Mucosa of descending colon (tissue), 3 donors: ENCODE measurements around the gene PLB1. TPM values are rescaled to one million over a fixed set of nuclear protein-coding genes. Genes with fewer than 3 reads are reported as not detected.
A peak's percentile ranks its signal among the peaks of the same experiment; 100 is the strongest.

ENCODE experiments used
- ATAC-seq: fragments of 200-7000 bp; cut with Tn5 transposase; one replicate; pipeline ENCODE4 v1.9.1; 2020; ENCODE audit warnings: mild to moderate bottlenecking, moderate library complexity
- DNase-seq, 3 donors: peaks; one replicate each; pipeline ENCODE4 v3.0.0-alpha.2; 2020
- H3K36me3 ChIP-seq: fragments of 200-600 bp; one replicate; pipeline ENCODE4 v1.8.0; 2021; ENCODE audit warnings: low read depth, mild to moderate bottlenecking
- H3K4me1 ChIP-seq: fragments of 200-600 bp; one replicate; pipeline ENCODE4 v1.8.0; 2021; ENCODE audit warnings: low read depth, mild to moderate bottlenecking
- H3K4me3 ChIP-seq: fragments of 200-600 bp; one replicate; pipeline ENCODE4 v1.8.0; 2021; ENCODE audit warnings: mild to moderate bottlenecking
- H3K9me3 ChIP-seq: fragments of 200-600 bp; one replicate; pipeline ENCODE4 v1.8.0; 2021; ENCODE audit warnings: mild to moderate bottlenecking
- intact Hi-C, 2 donors: fragments of 100-400 bp; cut with DNase I in 1 of 2; cut with micrococcal nuclease in 1 of 2; formaldehyde crosslinking; loops; one replicate each; pipeline versions ENCODE4 v1.11.0 to v1.11.1; 2022; cut with DNase I, micrococcal nuclease
- total RNA-seq, 3 donors: library from RNA; stranded (reverse); fragmentation: NEBNext Ultra II Directional in 2 of 3; extraction: Animal tissue kit (Norgen Biotek cat#: 25700) in 2 of 3; gene quantifications; one replicate each; pipeline versions ENCODE4 v1.2.1 to v1.2.4, GENCODE V29; 2021 to 2023
- TF ChIP-seq, protein P1 (sequence below): fragments of 200-600 bp; IDR thresholded peaks from one replicate; pipeline ENCODE4 v1.8.0; 2022; ENCODE audit warnings: antibody characterized with exemption, mild to moderate bottlenecking
- donor health status: DM: no; HTN: no; CAD: no; lungs with moderate emphysema.
- donor health status: DM: no; HTN: no; CAD: no.
- donor health status: DM: no; HTN: yes; CAD: no.

PLB1 gene
- total RNA-seq, 3 donors from 2014 or later = 2.4 to 4.9 (median 3.6) TPM

DNA sequence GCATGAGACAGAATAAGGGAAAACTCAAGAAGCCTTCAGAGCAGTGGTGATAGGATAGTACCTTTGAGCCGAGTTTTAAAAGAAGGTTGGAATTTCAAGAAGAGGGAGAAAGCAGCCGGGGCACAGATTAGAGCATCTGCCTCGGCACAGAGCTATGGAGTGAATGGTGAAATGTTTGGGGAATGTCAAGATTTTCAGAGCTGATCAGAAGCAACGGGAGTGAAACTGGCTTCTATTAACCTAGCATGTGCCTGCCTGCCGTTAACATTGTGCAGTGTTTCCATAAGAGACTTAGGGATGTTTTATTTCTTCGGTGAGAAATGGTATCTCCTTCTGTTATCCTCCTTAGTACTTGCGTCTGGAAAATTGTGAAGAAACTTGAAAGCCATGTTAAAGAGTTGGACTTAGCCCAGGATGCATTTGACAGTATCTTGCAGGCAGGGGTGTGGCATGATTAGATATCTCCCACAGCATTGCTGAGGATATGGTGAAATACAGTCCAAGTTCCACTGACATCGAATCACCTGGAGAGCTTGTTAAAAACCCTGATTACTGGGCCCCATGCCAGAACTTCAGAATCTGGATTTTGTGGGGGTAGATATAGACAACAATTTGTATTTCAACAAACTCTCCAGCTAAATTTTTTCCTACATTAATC lies 158.9 kb downstream of the PLB1 start:
- intact Hi-C loops = no loop called here
- Histone ChIP-seq H3K4me3 (peak overlapping the region; percentile 3), H3K36me3 (no peaks in the 10 kb centered on the region), H3K4me1 (peaks cover 32% of the 10 kb centered on the region), H3K9me3 (no peaks in the 10 kb centered on the region)
- peak in 2 of 3 donors; percentile 17 to 89 for DNase-seq
- TF ChIP-seq, protein P1, sequence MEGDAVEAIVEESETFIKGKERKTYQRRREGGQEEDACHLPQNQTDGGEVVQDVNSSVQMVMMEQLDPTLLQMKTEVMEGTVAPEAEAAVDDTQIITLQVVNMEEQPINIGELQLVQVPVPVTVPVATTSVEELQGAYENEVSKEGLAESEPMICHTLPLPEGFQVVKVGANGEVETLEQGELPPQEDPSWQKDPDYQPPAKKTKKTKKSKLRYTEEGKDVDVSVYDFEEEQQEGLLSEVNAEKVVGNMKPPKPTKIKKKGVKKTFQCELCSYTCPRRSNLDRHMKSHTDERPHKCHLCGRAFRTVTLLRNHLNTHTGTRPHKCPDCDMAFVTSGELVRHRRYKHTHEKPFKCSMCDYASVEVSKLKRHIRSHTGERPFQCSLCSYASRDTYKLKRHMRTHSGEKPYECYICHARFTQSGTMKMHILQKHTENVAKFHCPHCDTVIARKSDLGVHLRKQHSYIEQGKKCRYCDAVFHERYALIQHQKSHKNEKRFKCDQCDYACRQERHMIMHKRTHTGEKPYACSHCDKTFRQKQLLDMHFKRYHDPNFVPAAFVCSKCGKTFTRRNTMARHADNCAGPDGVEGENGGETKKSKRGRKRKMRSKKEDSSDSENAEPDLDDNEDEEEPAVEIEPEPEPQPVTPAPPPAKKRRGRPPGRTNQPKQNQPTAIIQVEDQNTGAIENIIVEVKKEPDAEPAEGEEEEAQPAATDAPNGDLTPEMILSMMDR = no peak
- ATAC-seq = peak; percentile 90

DNA sequence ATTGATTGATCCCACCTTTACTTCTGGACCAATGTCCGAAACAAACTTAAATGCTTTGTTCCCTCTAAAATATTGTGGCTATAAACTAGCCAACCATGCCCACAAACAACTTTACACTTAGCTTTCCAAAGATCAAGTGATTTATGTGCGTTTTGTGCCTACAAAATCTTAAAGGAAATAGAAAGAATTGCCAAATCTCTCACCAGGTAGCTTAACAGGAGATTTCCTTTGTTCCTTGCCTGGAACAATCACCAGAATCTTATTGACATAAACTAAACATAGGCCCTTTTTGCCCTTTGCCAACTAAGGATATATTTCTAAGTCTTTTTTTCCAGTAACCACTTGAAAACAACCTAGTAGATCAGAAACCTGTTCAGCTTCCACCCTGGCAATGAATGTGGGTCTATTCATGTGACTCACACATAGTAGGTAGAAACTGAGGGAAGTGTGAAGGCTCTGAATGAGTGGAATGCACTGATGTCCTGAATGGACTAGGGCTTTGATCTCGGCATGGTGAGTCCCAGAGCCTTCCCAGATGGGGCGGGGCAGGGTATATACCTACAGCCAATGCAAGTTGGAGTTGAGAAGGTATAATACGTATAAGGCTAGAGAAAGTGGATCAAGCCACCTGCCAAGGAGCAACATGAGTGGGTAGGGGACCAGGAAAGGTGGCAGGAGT lies 161.2 kb downstream of the PLB1 start:
- TF ChIP-seq, protein P1 = no peak
- DNase-seq (peak in 1 of 3 donors; percentile 69), ATAC-seq (peak; percentile 54)
- Histone ChIP-seq H3K4me3 (no peak overlapping the region), H3K9me3 (no peaks in the 10 kb centered on the region), H3K4me1 (peaks cover 50% of the 10 kb centered on the region), H3K36me3 (peaks cover 2% of the 10 kb centered on the region)
- intact Hi-C loops = no loop called here

DNA sequence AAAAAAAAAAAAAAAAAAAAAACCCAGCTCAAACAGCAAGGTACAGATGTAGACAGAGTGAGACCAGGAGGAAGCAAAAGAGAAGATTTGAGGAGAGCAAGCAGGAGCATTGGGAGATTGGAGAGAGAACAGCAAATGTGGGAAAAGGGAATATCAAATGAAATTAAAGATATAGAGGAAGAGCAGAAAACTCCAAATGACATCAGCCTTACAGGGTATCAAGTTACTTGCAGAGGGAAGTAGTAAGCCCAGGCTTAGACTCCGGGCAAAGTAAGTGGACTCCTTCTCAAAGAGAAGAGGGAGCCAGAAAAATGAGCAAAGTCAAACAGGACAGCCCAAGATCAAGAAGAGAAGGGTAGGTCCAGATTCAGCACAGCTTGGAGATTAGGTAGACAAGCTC lies 162.5 kb downstream of the PLB1 start:
- intact Hi-C loops = no loop called here
- Histone ChIP-seq H3K4me3 (no peak overlapping the region), H3K4me1 (peaks cover 56% of the 10 kb centered on the region), H3K9me3 (no peaks in the 10 kb centered on the region), H3K36me3 (peaks cover 3% of the 10 kb centered on the region)
- TF ChIP-seq, protein P1 = no peak
- DNase-seq (no peak), ATAC-seq (no peak)

DNA sequence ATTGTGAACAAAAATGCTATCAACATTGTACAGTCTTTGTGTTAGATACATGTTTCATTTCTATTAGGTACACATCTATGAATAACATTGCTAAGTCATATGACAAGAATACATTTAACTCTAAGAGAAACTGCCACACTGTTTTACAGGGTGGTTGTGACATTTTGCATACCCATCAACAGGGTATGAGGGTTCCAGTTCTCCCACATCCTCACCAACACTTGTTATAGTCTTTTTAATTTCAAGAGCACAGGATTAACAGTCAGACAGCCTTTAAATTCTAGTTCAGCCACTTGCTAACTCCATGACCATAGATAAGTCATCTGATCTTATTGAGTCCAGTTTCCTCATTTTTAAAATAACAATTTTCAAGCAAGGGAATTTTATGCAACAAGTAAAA lies 163.3 kb downstream of the PLB1 start:
- intact Hi-C loops = no loop called here
- TF ChIP-seq, protein P1 = no peak
- no peak for ATAC-seq
- H3K4me1 ChIP-seq = peaks cover 64% of the 10 kb centered on the region
- H3K9me3 ChIP-seq = no peaks in the 10 kb centered on the region
- H3K36me3 ChIP-seq = peaks cover 3% of the 10 kb centered on the region
- DNase-seq = no peak
- no peak overlapping the region for H3K4me3 ChIP-seq

DNA sequence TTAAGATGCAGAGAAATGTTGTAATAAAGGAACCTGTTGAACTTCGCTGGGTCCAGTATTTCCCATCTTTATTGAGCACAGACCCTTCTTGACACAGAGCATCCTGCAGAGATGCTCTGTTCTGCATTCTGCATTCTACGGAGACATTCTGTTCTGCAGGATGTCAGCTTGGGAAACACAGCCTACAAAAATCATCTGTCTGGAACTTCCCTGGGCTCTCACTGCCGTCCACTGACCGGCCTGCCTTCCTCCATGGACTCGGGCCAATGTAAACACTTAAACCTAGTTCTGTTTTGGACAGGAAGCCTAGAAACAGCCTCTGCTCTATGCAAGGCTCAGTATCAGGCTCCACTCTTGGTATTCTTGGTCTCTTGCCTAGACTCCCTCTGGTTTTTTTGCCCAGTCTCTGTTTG lies 165.7 kb downstream of the PLB1 start:
- intact Hi-C loops = loop anchor here (5.0 kb wide), 1 partner anchor 91 kb away; the partner anchor contains the start of gene PPP1CB (in 2 of the 2)
- peak; percentile 63 to 77 (median 68) for DNase-seq
- Histone ChIP-seq H3K4me3 (no peak overlapping the region), H3K36me3 (peaks cover 3% of the 10 kb centered on the region), H3K4me1 (peaks cover 61% of the 10 kb centered on the region), H3K9me3 (no peaks in the 10 kb centered on the region)
- TF ChIP-seq, protein P1 = no peak
- peak; percentile 51 for ATAC-seq
